ENCODE results near the gene LAMB2.

LAMB2 gene

GRCh38 chr3:49121132-49121736 lies 11.6 kb downstream of the LAMB2 start:
- DNase-seq (ENCODE audit: low read depth), result no peak

DNA sequence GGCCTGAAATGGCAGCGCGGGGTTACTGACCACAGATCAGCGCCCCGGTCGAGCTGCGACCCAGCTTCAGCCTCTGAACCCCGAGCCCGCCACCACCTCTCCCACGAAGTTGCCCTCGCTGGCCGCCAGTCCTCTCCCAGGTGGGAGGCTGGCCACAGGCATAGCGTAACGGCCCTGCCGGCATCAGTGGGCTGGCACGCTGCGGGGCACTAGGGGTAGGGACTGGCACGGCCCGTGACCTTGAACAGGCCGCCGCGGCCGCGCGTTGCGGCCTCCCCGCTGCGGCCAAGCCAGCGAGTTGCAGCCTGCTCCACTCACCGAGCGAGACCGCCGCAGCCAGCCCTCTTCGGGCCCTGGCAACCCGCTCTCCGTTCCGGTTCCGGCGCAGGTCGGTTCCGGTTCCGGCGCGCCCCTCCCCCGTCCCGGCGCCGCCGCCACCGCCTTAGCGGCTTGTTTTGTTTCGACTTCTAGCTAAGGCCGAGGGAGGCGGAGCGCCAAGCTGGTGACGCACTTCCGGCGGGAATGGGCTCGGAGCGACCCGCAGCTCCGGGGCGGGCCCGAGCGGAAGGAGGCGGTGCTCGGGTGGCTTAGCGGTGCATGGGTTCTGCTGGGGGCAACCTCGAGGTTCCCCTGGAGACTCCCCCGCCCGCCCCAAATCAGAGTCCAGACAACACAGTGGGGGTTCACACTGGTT lies 12.3 kb downstream of the LAMB2 start, which contains the start of gene USP19:
USP19 (minus strand) TSS at position 386 of the 694 bp plus-strand sequence. CDS start 1,678 bp downstream, outside the sequence.
- DNase-seq (ENCODE audit: low read depth), result peak; percentile 93

DNA sequence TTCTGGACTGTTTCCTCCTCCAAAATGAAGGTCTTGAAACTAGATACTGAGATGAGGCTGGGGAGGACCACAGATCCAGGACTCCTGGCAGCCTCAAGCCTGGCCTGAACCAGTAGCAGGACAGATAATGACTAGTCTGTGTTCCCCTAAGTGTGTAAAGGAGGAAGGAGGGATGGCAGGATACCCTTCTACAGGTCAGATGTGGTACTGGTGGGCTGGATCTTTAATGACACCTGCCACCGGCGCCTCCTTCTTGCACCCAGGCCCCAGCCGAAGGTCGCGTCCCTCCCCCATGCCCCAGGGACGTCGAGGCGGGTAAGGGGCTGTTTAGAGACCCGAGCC lies 12.8 kb downstream of the LAMB2 start:
- no peak for DNase-seq (ENCODE audit: low read depth)

DNA sequence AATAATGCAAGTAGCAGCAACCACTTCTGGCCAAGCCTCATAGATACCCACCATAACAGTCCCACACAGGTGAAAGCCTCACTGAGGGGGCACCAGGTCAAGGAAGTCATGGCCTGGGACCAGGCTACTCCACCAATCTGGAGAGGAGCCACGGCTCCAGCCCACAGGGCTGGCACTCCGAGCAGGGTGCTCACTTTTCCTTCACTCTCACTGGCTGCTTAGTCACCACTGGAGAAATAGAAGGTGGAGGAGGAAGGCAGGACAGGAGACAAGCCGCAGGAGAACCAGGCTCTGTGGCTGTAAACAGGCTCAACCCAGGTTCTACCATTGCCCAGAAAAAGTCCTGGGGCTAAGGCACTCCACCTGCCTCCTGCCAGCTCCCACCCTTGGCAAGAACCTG lies 13.4 kb downstream of the LAMB2 start:
- DNase-seq (ENCODE audit: low read depth), result no peak

- DNase-seq (ENCODE audit: low read depth), result no peak
Measured at GRCh38 chr3:49119036-49119435, 13.8 kb downstream of the LAMB2 start.

- DNase-seq (ENCODE audit: low read depth), result no peak
Measured at GRCh38 chr3:49112262-49112661, 20.6 kb downstream of the LAMB2 start.

GRCh38 chr3:49111347-49111746 lies 21.5 kb downstream of the LAMB2 start:
- no peak for DNase-seq (ENCODE audit: low read depth)

DNA sequence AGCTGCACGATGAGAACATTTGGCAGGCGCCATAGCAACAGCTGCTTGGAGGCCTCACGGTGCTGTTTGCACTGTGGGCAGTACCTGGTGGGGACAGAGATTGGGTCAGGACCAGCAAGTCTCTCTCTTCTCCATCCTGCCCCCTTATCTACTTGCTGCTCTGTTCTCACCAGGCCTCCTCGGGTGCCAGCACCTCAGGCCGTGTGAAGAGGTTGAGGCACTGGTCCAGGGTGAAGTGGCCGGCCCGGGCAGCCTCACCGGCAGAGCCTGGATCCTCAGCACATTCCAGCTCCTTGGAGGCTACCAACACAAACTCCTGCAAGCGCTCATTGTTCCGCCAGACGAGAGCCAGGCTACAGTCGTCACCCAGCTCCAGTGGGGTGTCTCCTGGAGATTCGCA lies 22.1 kb downstream of the LAMB2 start:
- no peak for DNase-seq (ENCODE audit: low read depth)

GRCh38 chr3:49108346-49108745 lies 24.5 kb downstream of the LAMB2 start:
- DNase-seq (ENCODE audit: low read depth), result no peak

- peak; percentile 84 for DNase-seq (ENCODE audit: low read depth)
Measured at GRCh38 chr3:49104427-49105291, 28.2 kb downstream of the LAMB2 start, which contains the start of gene QARS1. TSS of gene QARS1 (minus strand) at chr3:49104757. CDS start at chr3:49104733, 24 bp downstream.

DNA sequence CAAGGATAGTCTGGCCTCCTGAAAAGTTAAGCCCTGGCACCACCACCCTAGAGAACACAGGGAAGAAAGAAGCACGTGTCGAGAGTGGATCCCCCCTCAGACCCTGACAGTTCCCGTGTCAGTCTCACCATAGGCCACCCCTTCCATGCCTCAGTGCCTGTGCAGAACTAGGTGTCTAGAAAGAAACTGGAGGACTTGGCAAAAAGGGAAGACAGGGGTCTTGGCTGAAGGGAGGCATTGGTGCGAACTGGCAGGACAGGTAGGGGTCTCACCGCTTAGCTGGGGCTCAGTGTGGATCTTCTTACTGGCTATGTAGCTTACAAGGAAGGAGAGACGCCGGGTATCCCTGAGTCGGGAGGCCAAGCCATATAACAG lies 28.8 kb downstream of the LAMB2 start:
- DNase-seq (ENCODE audit: low read depth), result no peak

- no peak for DNase-seq (ENCODE audit: low read depth)
Measured at GRCh38 chr3:49100046-49100615, 32.7 kb downstream of the LAMB2 start.

DNA sequence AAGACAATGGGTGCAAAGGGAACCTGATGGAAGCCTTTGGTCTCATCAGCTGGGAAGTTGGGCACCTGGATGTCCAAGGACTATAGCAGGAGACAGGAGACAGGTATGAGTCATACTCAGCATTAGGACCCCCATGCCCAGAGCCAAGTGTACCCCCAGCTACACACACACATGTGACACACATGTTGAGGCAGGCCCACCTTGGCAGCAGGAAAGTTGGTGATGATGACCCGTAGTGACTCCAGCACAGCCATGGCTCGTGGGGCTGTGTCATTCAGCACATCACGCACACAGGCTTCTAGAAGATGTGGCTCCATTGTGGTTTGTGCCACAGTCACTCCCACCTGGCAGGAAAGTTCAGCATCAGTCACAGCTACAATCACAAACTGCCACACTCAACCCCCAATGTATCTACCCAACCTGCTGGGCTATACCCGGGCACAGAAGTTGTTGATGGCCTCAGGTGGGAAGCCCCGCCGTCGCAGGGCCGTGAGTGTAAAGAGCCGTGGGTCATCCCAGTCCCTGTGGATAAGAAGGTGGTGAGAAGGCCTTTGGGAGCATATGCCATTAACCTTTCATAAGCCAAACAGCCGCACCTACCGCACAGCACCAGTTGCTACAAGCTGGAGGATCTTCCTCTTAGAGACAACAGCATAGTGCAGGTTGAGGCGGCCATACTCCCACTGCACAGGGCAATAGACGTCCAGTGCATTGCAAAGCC lies 33.8 kb downstream of the LAMB2 start:
- DNase-seq (ENCODE audit: low read depth), result no peak

- no peak for DNase-seq (ENCODE audit: low read depth)
Measured at GRCh38 chr3:49098429-49098828, 34.4 kb downstream of the LAMB2 start.

GRCh38 chr3:49093853-49094767 lies 38.7 kb downstream of the LAMB2 start, which contains the start of gene QRICH1:
TSS of gene QRICH1 (minus strand) at chr3:49094071. CDS start at chr3:49077017, 17,054 bp downstream.
- DNase-seq (ENCODE audit: low read depth), result peak; percentile 90

- peak; percentile 78 for DNase-seq (ENCODE audit: low read depth)
Measured at GRCh38 chr3:49092938-49093852, 39.7 kb downstream of the LAMB2 start.

GRCh38 chr3:49081429-49081828 lies 51.4 kb downstream of the LAMB2 start:
- DNase-seq (ENCODE audit: low read depth), result no peak

DNA sequence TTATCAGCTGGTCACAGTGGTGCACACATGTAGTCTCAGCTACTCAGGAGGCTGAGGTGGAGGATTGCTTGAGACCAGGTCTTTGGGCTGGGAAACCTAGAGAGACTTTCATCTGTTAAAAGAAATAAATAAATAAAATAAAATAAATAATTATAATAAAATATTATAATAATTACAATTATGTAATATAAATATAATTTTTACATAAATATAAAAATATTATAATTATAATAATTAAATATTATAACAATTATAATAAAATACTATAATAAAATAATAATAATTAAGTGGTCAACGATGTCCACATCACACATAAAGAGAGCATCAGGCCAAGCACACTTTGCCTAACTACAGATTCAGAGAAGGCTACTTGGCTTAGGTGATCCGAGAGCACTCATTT lies 53.6 kb downstream of the LAMB2 start:
- DNase-seq (ENCODE audit: low read depth), result no peak

DNA sequence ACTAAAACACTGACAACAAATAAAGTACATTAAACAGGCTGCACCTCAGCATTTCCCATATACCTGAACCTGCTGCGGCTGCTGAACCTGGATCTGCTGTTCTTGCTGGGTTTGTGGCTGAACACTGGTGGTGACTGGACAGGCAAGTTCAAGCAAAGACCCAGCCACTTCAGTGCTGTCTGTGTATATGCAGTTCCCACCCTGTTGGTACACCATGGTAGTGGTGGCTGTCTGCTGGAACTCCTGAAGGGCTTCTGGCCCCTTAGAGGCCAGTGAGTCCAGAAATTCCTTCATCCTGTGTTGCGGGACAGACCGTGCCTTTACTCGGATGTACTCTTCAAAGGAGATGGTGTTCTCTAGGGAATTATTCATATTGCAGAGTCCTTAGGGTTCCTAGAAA lies 56.2 kb downstream of the LAMB2 start:
- DNase-seq (ENCODE audit: low read depth), result no peak

GRCh38 chr3:49076116-49076515 lies 56.7 kb downstream of the LAMB2 start:
- DNase-seq (ENCODE audit: low read depth), result no peak

Measured in stimulated activated CD8-positive, alpha-beta memory T cell treated with anti-CD3 and anti-CD28 coated beads, Interleukin-4, amount 100 ng/mL, for 24 hours (primary cell).